Panc1 (cell line): ENCODE measurements around the gene FRMD5. TPM values are rescaled to one million over a fixed set of nuclear protein-coding genes. Genes with fewer than 3 reads are reported as not detected.

Source experiments
- ATAC-seq: fragments of 200-7000 bp; cut with Tn5 transposase; 2 replicates; pipeline ENCODE4 v1.9.1; 2020; ENCODE audit warnings: mild to moderate bottlenecking, moderate library complexity
- BruUV-seq: library from RNA; stranded (reverse); fragments of 400-500 nt; replicated peaks from 2 replicates; lab custom pipeline; 2021; lab: Mats Ljungman, UMichigan
- CTCF ChIA-PET: fragments of 300-600 bp; sonication (Branson Sonifier 250); formaldehyde crosslinking; loops from one replicate; lab custom pipeline; 2022; ENCODE audit warnings: antibody characterized with exemption; lab: Charles Lee
- POLR2A ChIA-PET: fragments of 300-600 bp; sonication (Branson Sonifier 250); formaldehyde crosslinking; loops from one replicate; lab custom pipeline; 2022; ENCODE audit warnings: antibody characterized with exemption; lab: Charles Lee
- DNase-seq: peaks from one replicate; pipeline ENCODE4 v3.0.0-alpha.2; 2010; ENCODE audit warnings: low read depth, low spot score
- H3K27ac ChIP-seq: 2 replicates; pipeline ENCODE4 v1.5.1; 2011; ENCODE audit warnings: mild to moderate bottlenecking, low read length, inconsistent platforms
- H3K27me3 ChIP-seq: fragments of 200-500 bp; sonication (Bioruptor generic); 2 replicates; pipeline ENCODE4 v1.6.0; 2014; ENCODE audit warnings: low read length, inconsistent platforms; ENCODE audit not compliant: control insufficient read depth, insufficient read depth
- H3K36me3 ChIP-seq: fragments of 200-500 bp; sonication (Bioruptor generic); 2 replicates; pipeline ENCODE4 v1.5.1; 2014; ENCODE audit warnings: inconsistent platforms, mild to moderate bottlenecking, low read length, moderate library complexity; ENCODE audit not compliant: control insufficient read depth, insufficient read depth
- H3K4me1 ChIP-seq: 2 replicates; pipeline ENCODE4 v1.5.1; 2011; ENCODE audit warnings: inconsistent platforms, mild to moderate bottlenecking, low read length, moderate library complexity; ENCODE audit not compliant: control insufficient read depth, insufficient read depth
- H3K4me3 ChIP-seq, 2 experiments: 2 replicates each; pipeline ENCODE4 v1.5.1; 2011 to 2012; ENCODE audit warnings: low read depth in 2 of 2, low read length in 2 of 2, mild to moderate bottlenecking in 2 of 2, inconsistent platforms in 1 of 2, moderate library complexity in 1 of 2
- H3K9me3 ChIP-seq: fragments of 200-500 bp; sonication (Bioruptor generic); 2 replicates; pipeline ENCODE4 v1.5.1; 2014; ENCODE audit warnings: low read depth, mild to moderate bottlenecking, inconsistent platforms, low read length, moderate library complexity; ENCODE audit not compliant: control insufficient read depth, insufficient read depth
- CTCF ChIP-seq: fragments of 450-650 bp; IDR thresholded peaks from 2 replicates; pipeline ENCODE4 v1.5.1; 2017; ENCODE audit warnings: mild to moderate bottlenecking
- POLR2AphosphoS5 ChIP-seq: IDR thresholded peaks from 2 replicates; pipeline ENCODE4 v1.6.1; 2012; ENCODE audit warnings: mild to moderate bottlenecking, low read depth, low read length, moderate library complexity
- REST ChIP-seq, 2 experiments: IDR thresholded peaks; 2 replicates each; pipeline ENCODE4 v1.6.1; 2011 to 2012; ENCODE audit warnings: low read depth in 2 of 2, control low read depth in 1 of 2, low read length in 1 of 2, mild to moderate bottlenecking in 1 of 2, moderate library complexity in 1 of 2; ENCODE audit not compliant: insufficient read depth in 1 of 2
- SIN3A ChIP-seq: IDR thresholded peaks from 2 replicates; pipeline ENCODE4 v1.6.1; 2012; ENCODE audit warnings: low read depth, mild to moderate bottlenecking, low read length, moderate library complexity, borderline replicate concordance; ENCODE audit not compliant: insufficient read depth
- TCF7L2 ChIP-seq: IDR thresholded peaks from 2 replicates; pipeline ENCODE4 v1.6.1; 2011; ENCODE audit warnings: mild to moderate bottlenecking, low read depth, low read length, inconsistent platforms
- in situ Hi-C: cut with HindIII; loops from 2 replicates; pipeline ENCODE4 v1.10.0; 2016; ENCODE audit warnings: low sequenced_read_pairs, low pct_unique_long_range_greater_than_20kb
- intact Hi-C: fragments of 100-400 bp; cut with micrococcal nuclease; formaldehyde crosslinking; loops from one replicate; pipeline ENCODE4 v1.10.0; 2022; ENCODE audit not compliant: unreplicated experiment
- total RNA-seq: library from RNA; stranded (reverse); gene quantifications from one replicate; pipeline ENCODE4 v1.2.1, GENCODE V29; 2021; ENCODE audit not compliant: unreplicated experiment

Gene FRMD5
- total RNA-seq, 1 experiment from 2014 or later, result 18.3 TPM

GRCh38 chr15:44029003-44029402 is 166.1 kb downstream of the FRMD5 start:
- no peak overlapping the region for H3K27ac ChIP-seq
- CTCF ChIA-PET, result no interaction called here

GRCh38 chr15:44028349-44028748 is 166.7 kb downstream of the FRMD5 start:
- Histone ChIP-seq H3K4me3 (no peak overlapping the region), H3K27me3 (no peaks in the 10 kb centered on the region), H3K9me3 (no peaks in the 10 kb centered on the region; the same call in 1 of the 2 replicates), H3K36me3 (no peaks in the 10 kb centered on the region), H3K27ac (no peak overlapping the region), H3K4me1 (peaks cover 8% of the 10 kb centered on the region; the same call in 1 of the 2 replicates)
- no TSS peak for BruUV-seq
- no peak for DNase-seq
- in situ Hi-C loops (no loop called here), intact Hi-C loops (no loop called here)
- no peak for TF ChIP-seq CTCF
- no peak for TF ChIP-seq POLR2AphosphoS5
- TF ChIP-seq SIN3A, result no peak
- no peak for TF ChIP-seq TCF7L2
- no peak for TF ChIP-seq REST (IDR thresholded peaks at IDR 0.05; ENCODE audit: insufficient read depth in 1 of 2, low read depth in 2 of 2, low read length in 1 of 2)
- POLR2A ChIA-PET, result no interaction called here
- CTCF ChIA-PET, result no interaction called here
- ATAC-seq, result peak; percentile 30; the same call in 1 of the 2 replicates

More at GRCh38 chr15:44029003-44029402, 166.1 kb downstream of the FRMD5 start:
- no peak for ATAC-seq
- DNase-seq, result no peak
- TF ChIP-seq POLR2AphosphoS5 (no peak), SIN3A (no peak), REST (IDR thresholded peaks at IDR 0.05; ENCODE audit: insufficient read depth in 1 of 2, low read depth in 2 of 2, low read length in 1 of 2) (no peak), CTCF (no peak), TCF7L2 (no peak)
- Histone ChIP-seq H3K4me1 (peaks cover 8% of the 10 kb centered on the region; the same call in 1 of the 2 replicates), H3K36me3 (no peaks in the 10 kb centered on the region), H3K4me3 (no peak overlapping the region), H3K27me3 (no peaks in the 10 kb centered on the region), H3K9me3 (no peaks in the 10 kb centered on the region)
- in situ Hi-C loops (no loop called here), intact Hi-C loops (no loop called here)
- POLR2A ChIA-PET, result no interaction called here
- BruUV-seq, result no TSS peak
